Endothelial cell (in vitro differentiated cells): ENCODE data around the gene KAZN. TPM values are rescaled to one million over a fixed set of nuclear protein-coding genes. Genes with fewer than 3 reads are reported as not detected.

Experiments
- DNase-seq: peaks from one replicate; pipeline ENCODE4 v3.0.0; 2021; ENCODE audit warnings: low spot score
- H3K27ac Mint-ChIP-seq: one replicate; pipeline ENCODE4 v1.8.0; 2021; ENCODE audit warnings: mixed read lengths, inconsistent platforms; ENCODE audit not compliant: unreplicated experiment
- H3K27me3 Mint-ChIP-seq: one replicate; pipeline ENCODE4 v1.8.0; 2021; ENCODE audit warnings: mild to moderate bottlenecking, moderate library complexity, mixed read lengths, inconsistent platforms; ENCODE audit not compliant: unreplicated experiment
- H3K36me3 Mint-ChIP-seq: one replicate; pipeline ENCODE4 v1.8.0; 2021; ENCODE audit warnings: mild to moderate bottlenecking, low read depth, mixed read lengths, inconsistent platforms; ENCODE audit not compliant: unreplicated experiment
- H3K4me1 Mint-ChIP-seq: one replicate; pipeline ENCODE4 v1.8.0; 2021; ENCODE audit warnings: mild to moderate bottlenecking, mixed read lengths, inconsistent platforms; ENCODE audit not compliant: unreplicated experiment
- H3K4me3 Mint-ChIP-seq: one replicate; pipeline ENCODE4 v1.8.0; 2021; ENCODE audit warnings: mild to moderate bottlenecking, mixed read lengths, inconsistent platforms; ENCODE audit not compliant: unreplicated experiment
- H3K9me3 Mint-ChIP-seq: one replicate; pipeline ENCODE4 v1.8.0; 2021; ENCODE audit warnings: mixed read lengths, inconsistent platforms; ENCODE audit not compliant: unreplicated experiment
- total RNA-seq: library from RNA; stranded (reverse); fragmentation: NEBNext Ultra II Directional; extraction: Animal tissue kit (Norgen Biotek cat#: 25700); gene quantifications from one replicate; pipeline ENCODE4 v1.2.1, GENCODE V29; 2021; ENCODE audit not compliant: unreplicated experiment
- TF ChIP-seq, protein P1 (sequence below): fragments of 200-600 bp; sonication (generic); IDR thresholded peaks from one replicate; pipeline ENCODE4 v1.5.0; 2021; ENCODE audit warnings: antibody characterized with exemption; ENCODE audit not compliant: unreplicated experiment

The KAZN gene
- total RNA-seq, 1 donor from 2014 or later = 10.1 TPM

DNA sequence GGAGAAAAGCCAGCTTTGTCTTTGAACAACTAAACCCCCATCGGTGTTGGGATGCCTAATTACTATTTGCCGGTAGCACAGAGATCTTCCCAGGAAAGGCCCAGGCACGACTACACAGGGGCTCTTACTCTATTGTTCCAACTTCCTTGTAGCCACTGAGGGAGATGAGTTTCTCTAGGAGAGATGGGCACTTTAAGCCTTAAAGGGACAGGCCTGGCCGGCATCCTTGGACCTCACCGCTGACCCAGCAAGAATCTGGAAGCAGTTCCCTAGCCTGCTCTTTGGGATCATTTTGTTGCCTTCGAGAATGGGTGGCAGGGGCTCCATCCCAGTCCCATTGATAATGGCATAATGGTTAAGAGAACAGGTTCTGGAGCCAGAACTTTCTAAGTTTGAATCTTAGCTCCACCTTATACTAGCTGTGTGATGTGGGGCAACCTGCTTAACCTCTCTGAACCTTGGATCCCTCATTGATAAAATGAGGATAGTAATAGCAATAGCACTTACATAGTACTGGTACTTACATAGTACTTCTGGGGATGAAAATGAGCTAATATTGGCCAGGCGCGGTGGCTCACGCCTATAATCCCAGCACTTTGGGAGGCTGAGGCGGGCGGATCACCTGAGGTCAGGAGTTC lies 316.0 kb downstream of the KAZN start:
- no peak for DNase-seq
- H3K36me3 Mint-ChIP-seq = no peaks in the 10 kb centered on the region
- no peak overlapping the region for H3K27ac Mint-ChIP-seq
- TF ChIP-seq, protein P1, sequence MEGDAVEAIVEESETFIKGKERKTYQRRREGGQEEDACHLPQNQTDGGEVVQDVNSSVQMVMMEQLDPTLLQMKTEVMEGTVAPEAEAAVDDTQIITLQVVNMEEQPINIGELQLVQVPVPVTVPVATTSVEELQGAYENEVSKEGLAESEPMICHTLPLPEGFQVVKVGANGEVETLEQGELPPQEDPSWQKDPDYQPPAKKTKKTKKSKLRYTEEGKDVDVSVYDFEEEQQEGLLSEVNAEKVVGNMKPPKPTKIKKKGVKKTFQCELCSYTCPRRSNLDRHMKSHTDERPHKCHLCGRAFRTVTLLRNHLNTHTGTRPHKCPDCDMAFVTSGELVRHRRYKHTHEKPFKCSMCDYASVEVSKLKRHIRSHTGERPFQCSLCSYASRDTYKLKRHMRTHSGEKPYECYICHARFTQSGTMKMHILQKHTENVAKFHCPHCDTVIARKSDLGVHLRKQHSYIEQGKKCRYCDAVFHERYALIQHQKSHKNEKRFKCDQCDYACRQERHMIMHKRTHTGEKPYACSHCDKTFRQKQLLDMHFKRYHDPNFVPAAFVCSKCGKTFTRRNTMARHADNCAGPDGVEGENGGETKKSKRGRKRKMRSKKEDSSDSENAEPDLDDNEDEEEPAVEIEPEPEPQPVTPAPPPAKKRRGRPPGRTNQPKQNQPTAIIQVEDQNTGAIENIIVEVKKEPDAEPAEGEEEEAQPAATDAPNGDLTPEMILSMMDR = no peak
- H3K4me3 Mint-ChIP-seq = no peak overlapping the region
- H3K27me3 Mint-ChIP-seq = peaks cover 2% of the 10 kb centered on the region
- H3K4me1 Mint-ChIP-seq = no peaks in the 10 kb centered on the region
- no peaks in the 10 kb centered on the region for H3K9me3 Mint-ChIP-seq

DNA sequence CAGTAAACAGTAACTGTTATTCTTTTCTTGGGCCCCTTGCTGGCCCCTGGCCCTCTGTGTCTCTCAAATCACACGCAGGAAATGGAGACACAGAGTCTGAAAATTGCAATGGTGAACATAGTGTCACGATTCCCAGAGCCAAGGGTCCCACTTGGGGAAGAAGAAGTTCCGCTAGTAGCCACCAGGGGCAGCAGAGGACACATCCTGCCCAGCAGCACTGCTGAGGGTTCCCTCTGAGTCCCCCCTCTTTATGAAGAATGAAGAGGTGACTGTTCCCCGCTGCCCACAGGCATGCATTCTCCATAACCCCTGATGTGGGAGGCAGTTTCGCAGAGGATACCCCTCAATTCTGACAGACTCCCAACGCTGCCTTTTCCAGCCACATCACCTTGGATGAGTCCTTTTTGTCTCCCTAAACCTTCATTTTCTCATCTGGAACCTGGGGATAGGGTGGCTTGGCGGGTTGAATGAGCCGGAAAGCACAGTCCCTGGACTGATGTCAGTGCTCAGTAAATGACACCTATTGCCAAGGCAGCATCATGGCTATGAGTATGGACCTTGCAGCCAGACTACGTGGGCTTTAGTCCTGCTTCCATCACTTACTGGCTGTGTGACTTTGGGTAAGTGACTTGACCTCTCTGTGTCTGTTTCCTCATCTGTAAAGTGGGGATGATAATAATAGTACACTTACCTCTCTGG lies 317.0 kb downstream of the KAZN start:
- Mint-ChIP-seq H3K4me3 (no peak overlapping the region), H3K9me3 (no peaks in the 10 kb centered on the region), H3K4me1 (no peaks in the 10 kb centered on the region), H3K36me3 (no peaks in the 10 kb centered on the region), H3K27me3 (peaks cover 2% of the 10 kb centered on the region), H3K27ac (no peak overlapping the region)
- TF ChIP-seq, protein P1 = peak; percentile 91
- DNase-seq = peak; percentile 60

DNA sequence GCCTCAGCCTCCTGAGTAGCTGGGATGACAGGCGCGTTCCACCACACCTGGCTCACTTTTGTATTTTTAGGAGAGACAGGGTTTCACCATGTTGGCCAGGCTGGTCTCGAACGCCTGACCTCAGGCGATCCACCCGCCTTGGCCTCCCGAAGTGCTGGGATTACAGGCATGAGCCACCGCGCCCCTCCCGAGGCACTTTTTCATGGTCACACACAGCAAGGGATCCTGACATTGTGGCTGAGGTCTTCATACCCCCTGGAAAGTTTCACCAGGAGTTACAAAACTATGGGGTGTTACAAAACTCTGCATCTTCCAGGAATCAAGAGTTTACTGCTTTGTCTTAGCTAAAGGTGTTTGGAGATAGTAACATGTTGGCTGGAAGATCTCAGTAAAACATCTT lies 320.8 kb downstream of the KAZN start:
- Mint-ChIP-seq H3K9me3 (no peaks in the 10 kb centered on the region), H3K27me3 (peaks cover 2% of the 10 kb centered on the region), H3K4me1 (no peaks in the 10 kb centered on the region), H3K4me3 (no peak overlapping the region), H3K36me3 (no peaks in the 10 kb centered on the region), H3K27ac (no peak overlapping the region)
- TF ChIP-seq, protein P1 = no peak
- DNase-seq = no peak

DNA sequence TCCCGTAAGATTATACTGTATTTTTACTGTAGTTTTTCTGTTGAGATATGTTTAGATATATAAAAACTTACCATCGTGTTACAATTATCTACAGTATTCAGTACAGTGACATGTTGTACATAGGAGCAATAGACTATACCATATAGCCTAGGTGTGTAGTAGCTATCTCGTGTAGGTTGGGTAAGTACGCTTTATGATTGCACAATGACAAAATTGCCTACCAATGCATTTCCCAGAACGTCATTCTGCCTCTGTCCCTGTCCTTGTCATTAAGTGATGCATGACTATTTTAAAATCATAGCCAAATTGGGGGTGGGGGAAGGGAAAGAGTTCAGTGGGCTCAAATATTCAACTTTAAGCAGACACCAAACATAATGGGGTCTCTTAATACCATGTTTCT lies 321.3 kb downstream of the KAZN start:
- Mint-ChIP-seq H3K4me3 (no peak overlapping the region), H3K36me3 (no peaks in the 10 kb centered on the region), H3K4me1 (no peaks in the 10 kb centered on the region), H3K9me3 (no peaks in the 10 kb centered on the region), H3K27ac (no peak overlapping the region), H3K27me3 (peaks cover 2% of the 10 kb centered on the region)
- TF ChIP-seq, protein P1 = no peak
- DNase-seq = no peak

DNA sequence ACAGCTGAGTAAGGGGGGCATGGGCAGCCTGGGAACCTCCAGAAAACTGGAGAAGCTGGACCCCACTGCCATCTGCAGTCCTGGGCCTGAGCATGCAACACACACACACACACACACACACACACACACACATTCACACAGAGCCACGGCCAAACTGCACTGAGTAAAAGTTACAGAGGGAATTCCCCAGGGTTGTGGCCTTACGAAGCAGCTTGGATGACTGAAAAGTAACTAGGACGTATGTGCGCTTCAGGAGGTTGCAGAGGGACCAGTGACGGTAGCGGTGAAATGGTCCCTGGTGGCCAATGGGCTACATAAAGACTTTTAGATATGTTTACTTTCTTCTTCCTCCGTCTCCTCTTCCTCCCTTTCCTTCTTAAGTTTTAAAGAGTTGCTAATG lies 322.6 kb downstream of the KAZN start:
- no peaks in the 10 kb centered on the region for H3K9me3 Mint-ChIP-seq
- TF ChIP-seq, protein P1 = no peak
- no peak overlapping the region for H3K27ac Mint-ChIP-seq
- H3K36me3 Mint-ChIP-seq = no peaks in the 10 kb centered on the region
- H3K4me1 Mint-ChIP-seq = peaks cover 11% of the 10 kb centered on the region
- peaks cover 7% of the 10 kb centered on the region for H3K27me3 Mint-ChIP-seq
- DNase-seq = no peak
- H3K4me3 Mint-ChIP-seq = no peak overlapping the region
